GM18873 (cell line): Measurements from ENCODE around the gene POLR3B.
"Not testable (repeated sequence)": the region's sequence is repeated elsewhere in the genome, so short reads cannot be mapped to it uniquely, and the experiment has no call there.

Experiments
- ATAC-seq: cut with Tn5 transposase; IDR thresholded peaks from one replicate; pipeline ENCODE4 v1.9.1; 2021; ENCODE audit warnings: mild to moderate bottlenecking, moderate library complexity, moderate number of reproducible peaks; ENCODE audit not compliant: unreplicated experiment, low FRiP score

The POLR3B gene

GRCh38 chr12:106446419-106447092, 89.0 kb downstream of the POLR3B start:
- ATAC-seq, result no peak

GRCh38 chr12:106452309-106452708, 94.8 kb downstream of the POLR3B start:
- no peak for ATAC-seq

- no peak for ATAC-seq
Measured at GRCh38 chr12:106455111-106455510, 97.6 kb downstream of the POLR3B start.

DNA sequence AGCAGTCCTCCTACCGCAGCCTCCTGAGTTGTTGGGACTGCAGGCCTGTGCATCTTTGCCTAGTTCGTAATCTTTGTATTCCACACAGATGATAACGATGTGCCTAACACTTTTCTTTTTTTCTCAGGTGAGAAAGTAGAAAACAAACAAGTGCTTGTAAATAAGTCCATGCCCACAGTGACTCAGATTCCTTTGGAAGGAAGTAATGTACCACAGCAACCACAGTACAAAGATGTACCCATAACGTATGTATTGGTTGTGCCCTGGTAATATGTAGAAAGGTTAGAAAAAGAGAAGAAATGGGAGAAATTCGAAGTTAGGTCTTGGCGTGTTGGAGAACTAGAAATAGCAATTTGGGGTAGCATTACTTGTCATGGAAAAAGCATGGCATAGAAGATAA, 101.6 kb downstream of the POLR3B start:
- no peak for ATAC-seq

DNA sequence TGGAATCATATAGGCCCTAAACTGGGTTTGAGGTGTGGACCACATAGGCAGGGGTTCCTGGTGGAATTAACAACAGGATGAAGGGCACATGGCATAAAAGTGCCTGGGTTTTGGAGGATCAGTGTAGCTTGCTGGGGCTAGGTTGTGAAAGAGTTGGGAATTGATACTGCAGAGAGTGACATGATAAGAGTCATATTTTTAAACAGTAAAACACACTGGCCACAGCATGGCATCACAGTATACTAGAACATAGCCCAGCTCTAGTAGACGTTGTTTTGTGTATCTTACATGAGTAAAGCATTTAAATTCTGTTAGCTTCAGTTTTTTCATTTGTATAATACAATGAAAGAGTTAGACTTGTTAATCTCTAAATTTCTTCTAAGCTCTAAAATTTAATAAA, 102.0 kb downstream of the POLR3B start:
- no peak for ATAC-seq

DNA sequence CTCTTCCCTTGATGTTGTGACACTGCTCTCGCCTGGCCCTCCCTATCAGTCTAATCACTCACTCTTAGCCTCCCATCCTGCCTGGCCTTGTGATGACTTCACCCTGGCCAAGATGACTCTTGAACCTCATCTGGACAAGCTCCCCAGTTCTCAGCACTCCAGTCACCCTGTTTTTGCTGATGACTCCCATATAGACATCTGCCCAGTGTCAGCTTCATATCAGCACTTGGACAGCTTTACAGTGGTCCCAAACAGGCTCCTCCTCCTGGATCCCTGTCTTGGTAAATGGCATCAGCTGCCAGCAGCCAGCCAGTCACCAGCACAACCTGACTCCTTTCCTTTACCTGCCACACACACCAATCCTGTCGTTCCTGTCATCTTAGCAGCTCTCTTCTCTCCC, 104.2 kb downstream of the POLR3B start:
- no peak for ATAC-seq

GRCh38 chr12:106465605-106466004, 108.1 kb downstream of the POLR3B start:
- not testable (repeated sequence) for ATAC-seq

- ATAC-seq, result not testable (repeated sequence)
Measured at GRCh38 chr12:106475662-106476061, 118.1 kb downstream of the POLR3B start.

DNA sequence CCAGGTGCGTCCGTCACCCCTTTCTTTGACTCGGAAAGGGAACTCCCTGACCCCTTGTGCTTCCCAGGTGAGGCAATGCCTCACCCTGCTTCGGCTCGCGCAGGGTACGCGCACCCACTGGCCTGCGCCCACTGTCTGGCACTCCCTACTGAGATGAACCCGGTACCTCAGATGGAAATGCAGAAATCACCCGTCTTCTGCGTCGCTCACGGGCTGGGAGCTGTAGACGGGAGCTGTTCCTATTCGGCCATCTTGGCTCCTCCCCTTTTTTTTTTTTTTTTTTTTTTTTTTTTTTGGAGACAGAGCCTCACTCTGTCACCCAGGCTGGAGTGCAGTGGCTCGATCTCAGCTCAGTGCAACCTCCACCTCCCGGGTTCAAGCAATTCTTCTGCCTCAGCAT, 120.1 kb downstream of the POLR3B start:
- ATAC-seq, result not testable (repeated sequence)

- no peak for ATAC-seq
Measured at GRCh38 chr12:106480251-106480650, 122.7 kb downstream of the POLR3B start.

- ATAC-seq, result no peak
Measured at GRCh38 chr12:106481246-106481645, 123.7 kb downstream of the POLR3B start.

DNA sequence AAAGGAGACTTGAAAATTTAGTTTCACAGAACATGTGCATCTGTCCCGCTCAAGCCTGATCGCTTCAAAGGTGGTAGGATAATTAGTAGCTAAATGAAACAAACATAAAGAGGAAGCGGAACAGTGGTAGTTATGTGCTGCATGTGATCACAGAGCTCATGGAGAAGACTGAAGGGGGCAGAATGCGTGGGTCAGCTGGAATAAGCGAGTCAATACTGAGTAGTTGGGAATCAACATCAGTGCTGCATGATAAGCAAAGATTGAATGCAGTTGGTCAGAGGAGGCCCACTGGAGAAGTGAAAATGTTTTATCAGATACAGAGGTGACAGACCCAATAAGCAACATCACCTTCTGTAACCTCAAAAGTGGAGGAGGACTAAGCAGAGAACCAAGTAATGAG, 130.1 kb downstream of the POLR3B start:
- ATAC-seq, result no peak

DNA sequence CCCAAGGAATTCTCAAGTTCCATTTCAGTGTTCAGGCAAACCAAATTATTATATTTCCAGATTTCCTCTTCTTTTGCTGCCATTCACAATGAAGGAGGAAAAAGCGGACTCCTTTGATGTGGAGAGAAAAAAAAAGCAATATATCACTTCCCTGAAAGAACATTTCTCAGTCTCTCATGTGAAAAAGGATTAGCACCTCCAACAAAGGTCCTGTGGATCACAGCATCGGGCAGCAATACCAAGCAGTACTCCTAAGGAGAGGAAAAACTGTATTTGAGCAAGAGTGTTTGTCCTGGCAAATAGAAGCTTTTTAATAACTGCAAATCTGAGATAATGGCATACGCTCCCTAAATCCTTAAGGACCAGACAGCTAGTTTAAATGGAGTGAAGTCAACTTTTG, 131.3 kb downstream of the POLR3B start:
- no peak for ATAC-seq

DNA sequence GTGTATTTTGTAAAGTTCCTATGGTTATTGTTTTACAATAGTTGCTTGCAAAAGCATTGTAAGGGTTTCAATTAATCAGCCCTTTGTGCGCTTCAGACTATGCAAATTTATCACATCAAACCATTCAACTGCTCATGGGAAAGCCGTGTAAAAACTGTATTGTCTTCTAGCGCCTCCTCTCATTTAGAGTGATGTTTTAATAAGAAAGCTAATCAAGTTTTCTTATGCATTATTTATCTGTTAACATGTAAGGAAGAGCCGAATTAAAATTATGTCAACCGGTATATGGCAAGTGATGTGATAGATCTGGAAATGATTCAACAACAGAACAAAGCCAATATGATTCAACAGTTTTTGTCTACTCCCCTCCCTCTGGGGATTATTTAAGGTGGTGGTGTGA, 132.7 kb downstream of the POLR3B start:
- no peak for ATAC-seq

GRCh38 chr12:106492857-106493256, 135.3 kb downstream of the POLR3B start:
- no peak for ATAC-seq

DNA sequence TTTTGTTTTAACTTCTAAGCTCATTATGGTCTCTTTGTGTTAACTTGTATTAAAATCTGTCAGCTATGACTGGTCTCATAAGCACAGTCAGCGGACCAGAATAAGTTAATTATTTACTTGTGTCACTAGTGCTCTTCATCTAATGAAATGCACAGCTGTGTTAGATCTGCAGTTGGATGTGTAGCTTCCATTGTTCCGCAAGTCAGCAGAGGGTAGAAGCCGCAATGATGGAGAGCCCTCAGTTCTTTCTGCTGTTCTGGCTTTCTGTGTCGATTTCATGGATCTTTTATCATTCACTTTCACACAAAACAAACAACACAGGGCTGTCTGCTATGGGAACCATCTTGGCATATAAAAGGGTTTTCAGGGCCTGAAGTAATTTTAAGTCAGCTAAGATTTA, 136.0 kb downstream of the POLR3B start:
- no peak for ATAC-seq

GRCh38 chr12:106495354-106495965, 137.9 kb downstream of the POLR3B start:
- ATAC-seq, result no peak

DNA sequence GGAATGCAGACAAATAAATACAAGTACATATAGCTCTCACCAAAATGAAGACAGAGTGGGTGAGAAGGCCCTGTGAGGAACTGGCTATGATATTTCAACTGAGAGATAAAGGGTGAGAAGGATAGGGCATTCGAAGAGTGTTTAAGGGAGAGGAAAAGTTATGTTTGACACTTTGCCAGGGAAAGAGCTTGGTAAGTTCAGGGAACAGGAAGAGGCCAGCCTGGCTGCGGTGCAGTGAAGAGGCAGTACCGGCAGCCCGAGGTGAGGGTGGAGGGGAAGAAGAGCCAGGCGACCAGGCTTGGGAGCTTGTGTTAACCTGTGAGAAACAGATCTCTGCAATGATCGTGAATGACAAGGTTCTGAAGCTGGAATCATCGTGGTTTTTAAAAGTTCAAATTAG, 140.5 kb downstream of the POLR3B start:
- ATAC-seq, result no peak

DNA sequence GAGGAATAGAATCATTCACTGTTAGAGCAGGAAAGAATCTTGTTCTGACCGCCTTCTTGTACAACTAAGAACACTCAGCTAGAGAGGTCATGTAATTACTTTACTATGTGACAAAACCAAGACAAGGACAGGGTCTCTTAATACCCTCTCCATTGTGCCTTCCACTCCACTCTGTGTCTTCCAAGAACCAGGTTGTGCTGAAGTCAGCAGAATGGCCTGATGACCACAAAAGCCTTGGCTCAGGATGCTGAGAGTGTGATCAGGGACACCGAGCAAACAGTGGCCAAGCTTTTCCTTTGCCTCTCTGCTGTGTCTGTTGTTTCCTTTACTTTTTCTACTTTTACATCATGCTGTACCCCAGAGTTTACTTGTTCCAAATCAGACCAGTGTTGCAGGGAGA, 142.1 kb downstream of the POLR3B start:
- no peak for ATAC-seq

DNA sequence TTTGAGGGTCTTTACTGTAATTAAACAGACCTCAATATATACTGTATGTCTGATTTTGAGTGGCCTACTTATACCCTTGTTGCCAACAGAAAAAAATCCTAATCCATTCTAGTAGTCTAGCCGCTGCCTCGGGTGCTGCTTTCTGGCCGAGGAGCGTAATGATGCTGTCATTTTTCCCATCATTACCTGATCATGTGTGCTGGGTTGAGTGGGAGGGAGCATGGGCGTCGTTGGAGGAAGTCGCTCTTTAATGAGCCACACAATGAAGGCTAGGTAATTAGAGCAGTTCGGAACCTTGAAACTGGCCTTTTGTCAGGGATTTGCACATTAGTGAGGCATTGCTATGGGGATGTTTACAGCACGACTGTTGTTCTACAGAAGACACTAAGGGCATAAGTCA, 149.1 kb downstream of the POLR3B start:
- no peak for ATAC-seq

- no peak for ATAC-seq
Measured at GRCh38 chr12:106508966-106509365, 151.4 kb downstream of the POLR3B start.

DNA sequence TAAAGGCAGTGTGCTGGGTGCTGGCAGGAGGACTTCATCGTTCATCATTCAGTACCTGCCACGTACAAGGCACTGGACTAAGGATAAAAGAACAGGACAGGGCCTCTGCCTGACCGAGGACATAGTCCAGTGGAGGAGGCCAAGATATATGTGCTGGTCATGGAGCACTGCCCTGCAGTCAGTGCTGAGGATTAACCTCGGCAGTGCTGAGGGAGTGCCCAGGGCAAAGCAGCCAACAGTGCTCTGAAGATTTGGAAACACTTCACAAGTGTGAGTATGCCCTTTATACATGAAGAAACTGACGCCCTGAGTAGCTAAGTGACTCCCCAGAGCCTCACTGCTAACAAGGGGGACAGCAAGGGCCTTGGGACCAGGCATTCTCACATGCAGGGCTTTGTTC, 153.8 kb downstream of the POLR3B start:
- no peak for ATAC-seq
